ENCODE measurements around the gene ANKS3.
"Not testable (repeated sequence)": the region's sequence is repeated elsewhere in the genome, so short reads cannot be mapped to it uniquely, and the experiment has no call there.

ANKS3 gene

GRCh38 chr16:4664538-4665418, 69.3 kb downstream of the ANKS3 start:
- FAIRE-seq, result no peak

GRCh38 chr16:4663777-4664465, 70.2 kb downstream of the ANKS3 start:
- FAIRE-seq, result no peak

GRCh38 chr16:4663465-4663776, 70.7 kb downstream of the ANKS3 start:
- FAIRE-seq, result no peak

GRCh38 chr16:4661661-4662060, 72.4 kb downstream of the ANKS3 start:
- no peak for FAIRE-seq

GRCh38 chr16:4660454-4661007, 73.5 kb downstream of the ANKS3 start:
- no peak for FAIRE-seq

GRCh38 chr16:4659363-4660353, 74.4 kb downstream of the ANKS3 start:
- FAIRE-seq, result no peak

- FAIRE-seq, result no peak
These were observed 77.1 kb downstream of the ANKS3 start for GRCh38 chr16:4656695-4657686.

- no peak for FAIRE-seq
These were observed 77.8 kb downstream of the ANKS3 start for GRCh38 chr16:4656221-4656620.

GRCh38 chr16:4655801-4656200, 78.3 kb downstream of the ANKS3 start:
- FAIRE-seq, result no peak

GRCh38 chr16:4654964-4655590, 79.0 kb downstream of the ANKS3 start:
- no peak for FAIRE-seq

- FAIRE-seq, result no peak
These were observed 79.8 kb downstream of the ANKS3 start for GRCh38 chr16:4654011-4654963.

GRCh38 chr16:4652561-4652960, 81.5 kb downstream of the ANKS3 start:
- FAIRE-seq, result no peak

- no peak for FAIRE-seq
These were observed 82.2 kb downstream of the ANKS3 start for GRCh38 chr16:4651827-4652226.

- FAIRE-seq, result not testable (repeated sequence)
These were observed 83.5 kb downstream of the ANKS3 start for GRCh38 chr16:4650443-4651074.

- no peak for FAIRE-seq
These were observed 84.2 kb downstream of the ANKS3 start for GRCh38 chr16:4649744-4650442.

- no peak for FAIRE-seq
These were observed 85.2 kb downstream of the ANKS3 start for GRCh38 chr16:4648917-4649316.

- FAIRE-seq, result no peak
These were observed 86.5 kb downstream of the ANKS3 start for GRCh38 chr16:4647644-4647980.

GRCh38 chr16:4646773-4647643, 87.1 kb downstream of the ANKS3 start:
- no peak for FAIRE-seq

Measured in A204.1 (cell line).